CD14-positive monocyte (primary cell): ENCODE data around the gene STXBP5. TPM values are rescaled to one million over a fixed set of nuclear protein-coding genes. Genes with fewer than 3 reads are reported as not detected.

Experiments
- DNase-seq, 3 donors: peaks; one replicate each; pipeline ENCODE4 v3.0.0-alpha.2; 2011 to 2022
- H2AFZ ChIP-seq: 2 replicates; pipeline ENCODE4 v1.6.0; 2012; ENCODE audit warnings: mild to moderate bottlenecking, low read depth, low read length, inconsistent platforms; ENCODE audit not compliant: insufficient read depth, poor library complexity, severe bottlenecking
- H3K27ac ChIP-seq, 2 donors: 1 replicate in 1 of 2; 2 replicates in 1 of 2; pipeline ENCODE4 v1.5.1; 2012 to 2013; ENCODE audit warnings: low read length in 2 of 2, control low read depth in 1 of 2, inconsistent platforms in 1 of 2, low read depth in 1 of 2, mild to moderate bottlenecking in 1 of 2
- H3K27me3 ChIP-seq, 2 donors: one replicate each; pipeline versions ENCODE4 v1.6.0 to v1.6.1; 2011 to 2013; ENCODE audit warnings: low read length in 2 of 2; ENCODE audit not compliant: control insufficient read depth in 2 of 2, insufficient read depth in 2 of 2
- H3K36me3 ChIP-seq, 2 donors: replicated peaks in 1 of 2; 1 replicate in 1 of 2; 2 replicates in 1 of 2; pipeline versions ENCODE4 v1.5.1 to v1.6.1; 2012 to 2013; ENCODE audit warnings: low read length in 2 of 2, control low read depth in 1 of 2, inconsistent platforms in 1 of 2, mild to moderate bottlenecking in 1 of 2; ENCODE audit not compliant: insufficient read depth in 2 of 2, control insufficient read depth in 1 of 2
- H3K4me1 ChIP-seq, 2 donors: 1 replicate in 1 of 2; 2 replicates in 1 of 2; pipeline versions ENCODE4 v1.5.1 to v1.6.1; 2012 to 2013; ENCODE audit warnings: low read length in 2 of 2, control low read depth in 1 of 2, inconsistent platforms in 1 of 2, mild to moderate bottlenecking in 1 of 2, moderate library complexity in 1 of 2; ENCODE audit not compliant: insufficient read depth in 2 of 2, control insufficient read depth in 1 of 2
- H3K4me2 ChIP-seq: replicated peaks from 2 replicates; pipeline ENCODE3; 2012; ENCODE audit warnings: low read length, moderate library complexity, mild to moderate bottlenecking; ENCODE audit not compliant: poor library complexity, severe bottlenecking; ENCODE audit errors: extremely low read depth
- H3K4me3 ChIP-seq, 3 experiments: fragments of 200-600 bp in 1 of 3; sonication (generic) in 1 of 3; replicated peaks in 1 of 3; 1 replicate in 2 of 3; 2 replicates in 1 of 3; pipeline ENCODE4 v1.5.1; 2011 to 2013; ENCODE audit warnings: low read length in 3 of 3, mild to moderate bottlenecking in 3 of 3, control low read depth in 2 of 3, low read depth in 2 of 3, inconsistent platforms in 1 of 3, moderate library complexity in 1 of 3
- H3K79me2 ChIP-seq: 2 replicates; pipeline ENCODE4 v1.6.0; 2012; ENCODE audit warnings: mild to moderate bottlenecking, control low read depth, inconsistent platforms, low read length, moderate library complexity; ENCODE audit not compliant: insufficient read depth
- H3K9ac ChIP-seq: 2 replicates; pipeline ENCODE4 v1.6.0; 2017; ENCODE audit warnings: low read length, mild to moderate bottlenecking; ENCODE audit not compliant: insufficient read depth, poor library complexity, severe bottlenecking
- H3K9me3 ChIP-seq, 2 donors: replicated peaks in 1 of 2; 1 replicate in 1 of 2; 2 replicates in 1 of 2; pipeline versions ENCODE4 v1.5.1 to v1.6.1; 2012 to 2013; ENCODE audit warnings: low read length in 2 of 2, control low read depth in 1 of 2; ENCODE audit not compliant: control insufficient read depth in 1 of 2, insufficient read depth in 1 of 2
- H4K20me1 ChIP-seq: 2 replicates; pipeline ENCODE4 v1.6.0; 2012; ENCODE audit warnings: mild to moderate bottlenecking, low read length, control low read depth, moderate library complexity; ENCODE audit not compliant: insufficient read depth
- H3K27ac Mint-ChIP-seq, 7 donors: one replicate each; pipeline ENCODE4 v1.8.0; 2020; ENCODE audit warnings: mild to moderate bottlenecking in 7 of 7, mixed read lengths in 7 of 7, moderate library complexity in 6 of 7, inconsistent platforms in 2 of 7
- H3K27me3 Mint-ChIP-seq, 3 donors: one replicate each; pipeline ENCODE4 v1.8.0; 2021 to 2022; ENCODE audit warnings: low read depth in 3 of 3, mild to moderate bottlenecking in 3 of 3, mixed read lengths in 3 of 3, moderate library complexity in 3 of 3, inconsistent platforms in 1 of 3
- H3K36me3 Mint-ChIP-seq, 2 donors: one replicate each; pipeline ENCODE4 v1.8.0; 2020; ENCODE audit warnings: mixed read lengths in 2 of 2, inconsistent platforms in 1 of 2, mild to moderate bottlenecking in 1 of 2
- H3K4me1 Mint-ChIP-seq: one replicate; pipeline ENCODE4 v1.8.0; 2020; ENCODE audit warnings: mild to moderate bottlenecking, mixed read lengths
- H3K4me3 Mint-ChIP-seq, 2 donors: one replicate each; pipeline ENCODE4 v1.8.0; 2020; ENCODE audit warnings: mild to moderate bottlenecking in 2 of 2, mixed read lengths in 2 of 2, moderate library complexity in 1 of 2
- H3K9me3 Mint-ChIP-seq, 7 donors: one replicate each; pipeline ENCODE4 v1.8.0; 2020 to 2022; ENCODE audit warnings: mixed read lengths in 7 of 7, mild to moderate bottlenecking in 6 of 7, moderate library complexity in 6 of 7, inconsistent platforms in 2 of 7
- WGBS: methylation state at CpG from one replicate; pipeline ENCODE4 v1.1.5; 2013; ENCODE audit warnings: missing lambda C conversion rate; ENCODE audit not compliant: insufficient coverage; 5-methylcytosine and 5-hydroxymethylcytosine counted together
- intact Hi-C, 2 donors: fragments of 100-400 bp; cut with micrococcal nuclease; formaldehyde crosslinking; loops; one replicate each; pipeline versions ENCODE4 v1.15.0 to v1.15.1; 2023
- polyA plus RNA-seq, 3 donors: library from polyadenylated mRNA; depleted of rRNA in 1 of 3; unstranded in 2 of 3; stranded (reverse) in 1 of 3; fragments of 300-500 nt in 2 of 3; fragments of >200 nt in 1 of 3; fragmentation: Illumina TruSeq in 2 of 3; gene quantifications; 1 replicate in 2 of 3; 2 replicates in 1 of 3; pipeline ENCODE4 v1.2.3, GENCODE V29; 2012 to 2021
- TF ChIP-seq, protein P1 (sequence below): fragments of 200-600 bp; IDR thresholded peaks from one replicate; pipeline ENCODE4 v1.8.0; 2022; ENCODE audit warnings: antibody characterized with exemption, mild to moderate bottlenecking

Gene STXBP5
- polyA plus RNA-seq, 3 donors: 1.5 to 8.8 (median 2.0) TPM

DNA sequence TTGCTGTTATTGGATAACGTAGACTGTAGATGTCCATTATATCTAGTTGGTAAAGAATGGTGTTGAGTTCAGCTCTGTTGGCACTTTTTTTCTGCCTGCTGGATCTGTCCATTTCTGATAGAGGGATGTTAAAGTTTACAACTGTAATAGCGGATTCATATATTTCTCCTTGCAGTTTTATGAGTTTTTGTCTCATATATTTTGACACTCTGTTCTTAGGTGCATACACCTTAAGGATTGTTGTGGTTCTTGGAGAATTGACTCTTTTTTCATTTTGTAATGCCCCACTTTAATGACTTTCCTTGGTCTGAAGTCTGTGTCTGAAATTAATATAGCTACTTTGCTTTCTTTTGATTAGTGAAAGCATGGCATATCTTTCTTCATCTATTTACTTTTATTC lies 16.1 kb downstream of the STXBP5 start:
- peaks cover 24% of the 10 kb centered on the region for H3K4me1 Mint-ChIP-seq
- DNase-seq: no peak
- Histone ChIP-seq H3K4me1 (peaks cover 8 to 13% of the 10 kb centered on the region in 2 donors), H3K27me3 (no peaks in the 10 kb centered on the region), H3K79me2 (peaks cover 6% of the 10 kb centered on the region), H3K9ac (no peak overlapping the region), H3K36me3 (peaks cover 7 to 13% of the 10 kb centered on the region in 2 donors), H3K4me2 (no peak overlapping the region), H2AFZ (no peak overlapping the region), H3K4me3 (no peak overlapping the region), H3K27ac (no peak overlapping the region), H4K20me1 (peaks cover 13% of the 10 kb centered on the region), H3K9me3 (no peaks in the 10 kb centered on the region)
- intact Hi-C loops: loop anchor here in 1 of 2 donors (5.0 kb wide), 1 partner anchor 363 kb away; no protein-coding TSS in a partner anchor
- peaks cover 37 to 49% of the 10 kb centered on the region in 2 donors for H3K36me3 Mint-ChIP-seq
- H3K9me3 Mint-ChIP-seq: no peaks in the 10 kb centered on the region
- H3K27me3 Mint-ChIP-seq: peaks cover 0 to 2% (median 0%) of the 10 kb centered on the region in 3 donors
- TF ChIP-seq, protein P1, sequence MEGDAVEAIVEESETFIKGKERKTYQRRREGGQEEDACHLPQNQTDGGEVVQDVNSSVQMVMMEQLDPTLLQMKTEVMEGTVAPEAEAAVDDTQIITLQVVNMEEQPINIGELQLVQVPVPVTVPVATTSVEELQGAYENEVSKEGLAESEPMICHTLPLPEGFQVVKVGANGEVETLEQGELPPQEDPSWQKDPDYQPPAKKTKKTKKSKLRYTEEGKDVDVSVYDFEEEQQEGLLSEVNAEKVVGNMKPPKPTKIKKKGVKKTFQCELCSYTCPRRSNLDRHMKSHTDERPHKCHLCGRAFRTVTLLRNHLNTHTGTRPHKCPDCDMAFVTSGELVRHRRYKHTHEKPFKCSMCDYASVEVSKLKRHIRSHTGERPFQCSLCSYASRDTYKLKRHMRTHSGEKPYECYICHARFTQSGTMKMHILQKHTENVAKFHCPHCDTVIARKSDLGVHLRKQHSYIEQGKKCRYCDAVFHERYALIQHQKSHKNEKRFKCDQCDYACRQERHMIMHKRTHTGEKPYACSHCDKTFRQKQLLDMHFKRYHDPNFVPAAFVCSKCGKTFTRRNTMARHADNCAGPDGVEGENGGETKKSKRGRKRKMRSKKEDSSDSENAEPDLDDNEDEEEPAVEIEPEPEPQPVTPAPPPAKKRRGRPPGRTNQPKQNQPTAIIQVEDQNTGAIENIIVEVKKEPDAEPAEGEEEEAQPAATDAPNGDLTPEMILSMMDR: no peak
- H3K27ac Mint-ChIP-seq: no peak overlapping the region
- H3K4me3 Mint-ChIP-seq: no peak overlapping the region
- WGBS: 100% methylated on average over 1 of the region's 2 CpGs

DNA sequence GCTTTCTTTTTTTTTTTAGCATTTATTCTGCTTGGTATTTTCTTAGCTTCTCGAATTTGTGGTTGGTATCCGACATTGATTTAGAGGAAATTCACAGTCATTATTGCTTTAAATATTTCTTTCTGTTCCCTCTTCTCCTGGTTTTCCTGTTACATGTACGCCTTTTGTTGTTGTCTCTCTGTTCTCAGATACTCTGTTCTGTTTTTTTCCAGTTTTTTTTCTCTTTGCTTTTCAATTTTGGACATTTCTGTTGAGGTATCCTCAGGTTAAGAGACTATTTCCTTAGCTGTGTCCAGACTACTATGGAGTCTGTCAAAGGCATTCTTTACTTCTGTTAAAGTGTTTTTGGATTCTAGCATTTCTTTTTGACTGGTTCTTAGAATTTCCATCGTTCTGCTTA lies 17.5 kb downstream of the STXBP5 start:
- no peaks in the 10 kb centered on the region for H3K27me3 ChIP-seq
- H3K79me2 ChIP-seq: peaks cover 6% of the 10 kb centered on the region
- H3K27ac Mint-ChIP-seq: peak overlapping the region in 1 of 7 donors; percentile 65
- H3K36me3 Mint-ChIP-seq: peaks cover 40 to 51% of the 10 kb centered on the region in 2 donors
- peaks cover 8 to 13% of the 10 kb centered on the region in 2 donors for H3K4me1 ChIP-seq
- H3K4me2 ChIP-seq: peak overlapping the region; percentile 19
- H3K9me3 ChIP-seq: no peaks in the 10 kb centered on the region
- no CpG with 5 or more reads among the region's 4 CpGs for WGBS
- intact Hi-C loops: loop anchor here in 1 of 2 donors (5.0 kb wide), 1 partner anchor 364 kb away; no protein-coding TSS in a partner anchor
- H3K36me3 ChIP-seq: peaks cover 4 to 13% of the 10 kb centered on the region in 2 donors
- H3K27me3 Mint-ChIP-seq: peaks cover 0 to 2% (median 0%) of the 10 kb centered on the region in 3 donors
- DNase-seq: no peak
- no peak overlapping the region for H3K27ac ChIP-seq
- H4K20me1 ChIP-seq: peaks cover 13% of the 10 kb centered on the region
- peaks cover 26% of the 10 kb centered on the region for H3K4me1 Mint-ChIP-seq
- peak overlapping the region in 1 of 2 donors; percentile 55 for H3K4me3 Mint-ChIP-seq
- no peaks in the 10 kb centered on the region for H3K9me3 Mint-ChIP-seq
- no peak overlapping the region for H3K4me3 ChIP-seq
- TF ChIP-seq, protein P1: no peak
- H2AFZ ChIP-seq: no peak overlapping the region
- H3K9ac ChIP-seq: no peak overlapping the region
